ENCODE data around the gene PCSK6.

Gene PCSK6

DNA sequence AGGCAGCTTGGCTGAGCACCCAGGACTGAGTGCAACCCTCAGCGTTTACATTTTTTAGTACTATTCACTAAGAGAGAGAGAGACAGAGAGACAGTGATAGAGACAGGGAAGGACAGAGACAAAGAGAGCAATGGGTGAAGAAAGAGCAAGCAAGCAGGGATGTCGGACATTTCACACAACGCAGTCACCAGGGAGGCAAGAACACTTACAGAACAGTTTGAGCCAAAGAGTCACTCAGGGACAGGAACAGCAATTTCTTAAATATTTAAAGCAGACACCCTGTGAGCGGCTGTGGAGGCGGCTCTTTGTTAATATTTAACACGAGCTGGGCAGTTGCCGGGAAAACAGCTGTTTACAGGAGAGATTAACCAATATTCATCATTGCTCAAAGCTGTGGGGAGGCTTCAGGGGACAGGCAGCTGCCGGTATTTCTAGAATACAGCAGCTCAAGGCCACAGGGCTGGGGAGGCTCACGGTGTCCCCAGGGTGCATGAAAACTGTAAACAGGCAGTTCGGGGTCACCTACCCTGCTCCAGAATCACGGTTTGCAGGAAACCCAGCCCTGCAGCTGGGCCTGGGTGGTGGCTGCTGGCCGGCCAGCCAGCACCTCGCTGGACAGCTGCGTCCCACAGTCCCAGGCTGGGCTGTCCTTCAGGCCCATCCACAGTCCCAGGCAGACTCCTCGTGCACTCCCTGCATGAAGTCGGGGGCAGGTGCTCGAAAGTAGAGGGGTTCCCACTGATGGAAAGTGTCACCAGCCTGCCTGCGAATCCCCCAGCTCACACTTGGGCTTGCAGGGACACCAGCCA is 38.8 kb upstream of the PCSK6 start:
- DNase-seq (ENCODE audit: low spot score in 2 of 2), result no peak
- no peak for ATAC-seq
- no peaks in the 10 kb centered on the region for H3K4me1 Mint-ChIP-seq
- H3K27ac Mint-ChIP-seq, result peak overlapping the region; percentile 2
- H3K36me3 Mint-ChIP-seq, result no peaks in the 10 kb centered on the region
- H3K4me3 Mint-ChIP-seq, result no peak overlapping the region
- no peaks in the 10 kb centered on the region for H3K9me3 Mint-ChIP-seq

DNA sequence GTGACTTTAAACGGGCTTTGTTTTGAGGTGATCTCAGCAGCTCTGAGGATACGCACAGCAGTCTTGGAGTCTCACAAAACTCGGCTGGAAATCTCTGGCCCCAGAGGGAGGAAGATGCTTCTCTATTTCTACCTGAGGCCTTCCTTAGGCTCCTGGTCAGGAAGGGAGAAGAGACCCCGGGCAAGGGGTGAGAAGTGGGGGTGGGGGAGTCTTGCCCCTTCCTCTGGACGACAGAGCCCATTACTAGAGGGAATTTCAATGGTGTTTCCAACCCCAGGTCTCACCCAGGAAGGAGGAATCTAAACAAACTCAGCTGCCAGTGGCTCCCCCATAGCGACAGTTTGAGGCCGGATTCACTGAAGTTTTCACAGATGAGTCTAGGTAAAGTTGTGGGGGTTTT is 37.4 kb upstream of the PCSK6 start:
- Mint-ChIP-seq H3K27ac (no peak overlapping the region), H3K36me3 (no peaks in the 10 kb centered on the region), H3K4me3 (no peak overlapping the region), H3K4me1 (no peaks in the 10 kb centered on the region), H3K9me3 (no peaks in the 10 kb centered on the region)
- DNase-seq (ENCODE audit: low spot score in 2 of 2), result no peak
- no peak for ATAC-seq

DNA sequence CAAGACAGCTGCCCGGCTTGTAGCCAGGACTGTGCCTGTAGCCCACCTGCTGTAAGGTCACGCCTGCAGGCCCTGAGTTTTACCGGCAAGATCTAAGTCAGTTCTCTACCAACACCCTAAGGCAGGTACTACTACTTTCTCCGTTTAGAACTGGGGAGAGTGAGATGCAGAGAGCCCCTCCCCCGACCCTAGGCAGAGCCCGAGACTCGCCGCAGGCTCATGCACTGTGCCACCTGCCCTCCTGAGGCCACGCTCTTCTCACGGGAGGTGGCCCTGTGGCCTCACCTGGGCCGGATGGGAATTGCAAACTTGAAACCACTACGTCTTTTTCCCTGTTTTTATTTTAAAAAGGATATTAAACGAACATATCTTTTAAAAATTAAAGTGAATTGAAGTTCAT is 36.9 kb upstream of the PCSK6 start:
- DNase-seq (ENCODE audit: low spot score in 2 of 2) (no peak), ATAC-seq (no peak)
- Mint-ChIP-seq H3K9me3 (no peaks in the 10 kb centered on the region), H3K27ac (no peak overlapping the region), H3K4me1 (no peaks in the 10 kb centered on the region), H3K36me3 (no peaks in the 10 kb centered on the region), H3K4me3 (no peak overlapping the region)

DNA sequence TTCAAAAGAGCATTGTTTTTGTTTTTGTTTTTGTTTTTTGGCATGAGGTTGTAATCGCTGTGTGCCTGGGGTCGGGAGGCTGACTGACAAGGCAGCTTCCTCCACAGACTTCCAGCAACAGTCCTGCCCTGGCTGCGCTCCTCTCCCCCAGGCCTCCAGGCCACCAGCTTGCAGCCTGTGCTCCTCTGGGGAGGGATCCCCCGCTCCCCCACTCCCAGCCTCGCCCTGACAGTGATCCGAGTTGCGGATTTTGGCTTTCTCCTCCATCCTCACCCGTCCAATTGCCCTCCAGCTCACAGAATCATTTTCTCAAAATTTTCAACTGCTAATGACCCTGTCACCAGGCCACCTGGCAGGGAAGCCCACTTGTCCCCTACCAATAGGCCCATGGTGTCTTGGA is 36.5 kb upstream of the PCSK6 start:
- no peak overlapping the region for H3K4me3 Mint-ChIP-seq
- no peaks in the 10 kb centered on the region for H3K4me1 Mint-ChIP-seq
- ATAC-seq, result no peak
- H3K36me3 Mint-ChIP-seq, result no peaks in the 10 kb centered on the region
- H3K9me3 Mint-ChIP-seq, result no peaks in the 10 kb centered on the region
- no peak for DNase-seq (ENCODE audit: low spot score in 2 of 2)
- H3K27ac Mint-ChIP-seq, result no peak overlapping the region

DNA sequence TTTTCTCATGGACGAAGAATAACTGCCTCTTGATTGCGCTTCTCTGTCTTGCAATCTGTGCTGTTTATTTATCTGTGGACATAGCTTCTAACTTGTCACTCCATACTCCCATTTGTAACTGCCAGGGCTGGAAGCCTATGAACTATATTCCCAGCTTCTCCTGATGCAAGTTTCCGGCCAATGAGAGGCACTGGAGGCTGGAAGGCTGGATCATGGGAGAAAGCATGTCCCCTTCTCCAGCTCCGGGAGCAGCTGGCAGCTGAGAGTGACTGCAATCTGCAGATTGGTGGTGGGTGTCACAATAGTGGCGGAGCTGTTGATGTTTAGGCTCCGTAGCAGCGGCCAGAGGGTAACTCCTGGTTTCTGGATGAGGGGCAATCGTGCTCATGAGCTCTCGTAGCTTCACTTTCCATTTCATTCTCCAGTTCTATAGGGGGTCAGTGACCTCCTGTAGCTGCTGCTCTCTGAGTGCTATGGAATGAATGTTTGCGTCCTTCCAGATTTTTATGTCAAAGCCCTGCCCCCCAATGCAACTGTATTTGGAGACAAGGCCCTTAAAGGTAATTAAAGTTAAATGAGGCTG is 35.7 kb upstream of the PCSK6 start:
- H3K9me3 Mint-ChIP-seq, result no peaks in the 10 kb centered on the region
- H3K4me3 Mint-ChIP-seq, result no peak overlapping the region
- no peaks in the 10 kb centered on the region for H3K4me1 Mint-ChIP-seq
- no peak overlapping the region for H3K27ac Mint-ChIP-seq
- ATAC-seq (no peak), DNase-seq (ENCODE audit: low spot score in 2 of 2) (no peak)
- H3K36me3 Mint-ChIP-seq, result no peaks in the 10 kb centered on the region

DNA sequence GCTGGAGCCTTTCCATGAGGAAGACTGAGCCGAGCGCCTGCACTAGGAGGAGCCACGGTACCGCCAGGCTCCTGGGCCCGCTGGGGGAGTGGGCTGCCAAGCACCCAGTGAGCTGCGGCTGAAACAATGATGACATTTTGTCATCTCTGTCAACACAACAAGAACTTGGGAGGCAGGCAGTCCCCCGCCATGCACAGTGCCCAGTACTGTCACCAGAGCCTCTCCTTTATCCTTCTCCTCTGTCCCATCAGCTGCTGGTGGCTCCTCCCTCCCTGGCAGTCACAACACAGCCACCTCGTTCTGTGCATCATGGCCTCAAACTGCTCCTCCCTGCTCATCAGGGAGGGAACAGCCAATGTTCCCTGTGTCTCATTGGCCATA is 34.0 kb upstream of the PCSK6 start:
- Mint-ChIP-seq H3K9me3 (peaks cover 6% of the 10 kb centered on the region), H3K4me1 (no peaks in the 10 kb centered on the region), H3K36me3 (no peaks in the 10 kb centered on the region), H3K27ac (no peak overlapping the region), H3K4me3 (no peak overlapping the region)
- ATAC-seq, result no peak
- DNase-seq (ENCODE audit: low spot score in 2 of 2), result peak in 1 of 2 donors; percentile 42

DNA sequence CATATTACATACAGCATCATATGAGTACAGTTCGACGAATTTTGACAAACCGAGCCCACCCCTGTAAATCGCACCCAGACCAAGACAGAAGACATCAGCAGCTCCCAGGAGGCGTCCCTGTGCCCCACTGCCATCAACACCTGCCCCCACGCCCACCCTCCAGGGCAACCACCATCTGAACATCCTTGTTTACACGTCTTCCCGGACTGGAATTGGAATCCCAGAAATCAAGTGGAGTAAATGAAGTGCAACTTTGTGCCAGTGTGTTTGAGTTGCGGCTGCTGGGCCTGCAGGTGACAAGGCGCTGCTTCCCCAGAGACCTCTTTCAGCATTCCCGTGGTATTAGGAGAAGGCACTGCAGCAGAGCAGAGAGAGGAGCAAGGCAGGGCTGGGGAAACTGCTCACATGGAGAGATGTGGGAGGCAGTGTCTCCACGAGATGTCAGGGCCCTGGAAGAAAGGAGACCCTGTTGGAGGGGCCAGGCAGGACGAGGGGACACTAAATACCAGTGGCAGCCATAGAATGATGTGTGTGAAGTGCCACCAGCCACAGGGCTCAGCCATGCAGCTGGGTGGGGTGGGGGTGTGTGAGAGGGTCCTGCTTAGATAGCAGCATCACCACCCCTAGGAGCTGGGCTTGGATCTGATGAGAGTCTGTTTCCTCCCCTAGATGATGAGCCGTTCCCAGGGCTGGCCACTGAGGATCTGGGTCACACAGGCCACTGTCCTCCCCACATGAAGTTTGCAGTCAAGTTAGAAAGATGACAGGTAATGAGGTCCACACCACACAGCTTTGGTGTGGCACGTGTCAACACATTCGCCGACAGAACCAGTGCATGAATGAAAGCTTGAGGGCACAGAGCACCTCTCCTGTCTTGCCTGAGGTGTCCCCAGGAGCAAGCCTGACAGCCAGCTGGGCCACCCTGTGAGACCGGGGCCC is 33.4 kb upstream of the PCSK6 start:
- Mint-ChIP-seq H3K4me1 (no peaks in the 10 kb centered on the region), H3K9me3 (peaks cover 11% of the 10 kb centered on the region), H3K27ac (no peak overlapping the region), H3K4me3 (no peak overlapping the region), H3K36me3 (no peaks in the 10 kb centered on the region)
- ATAC-seq (no peak), DNase-seq (ENCODE audit: low spot score in 2 of 2) (no peak)

DNA sequence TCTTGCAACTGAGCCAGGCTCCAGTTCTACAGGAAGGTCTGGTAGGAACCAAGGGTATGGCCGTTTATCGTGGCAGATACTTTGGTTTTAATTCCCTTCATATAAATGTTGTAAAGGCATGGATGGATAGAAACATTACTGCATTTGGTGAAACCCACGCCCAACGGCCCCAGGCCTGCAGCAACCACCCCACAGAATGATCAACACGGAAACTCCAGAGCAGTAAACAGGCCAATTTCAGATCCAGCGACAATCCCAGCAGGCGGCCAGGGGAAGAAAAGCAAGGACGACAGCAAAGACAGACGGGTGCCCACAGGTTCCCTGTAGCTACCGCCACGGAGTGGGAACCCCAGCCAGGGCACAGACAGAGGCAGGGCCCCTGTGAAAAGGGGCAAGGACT is 32.6 kb upstream of the PCSK6 start:
- Mint-ChIP-seq H3K4me3 (no peak overlapping the region), H3K27ac (no peak overlapping the region), H3K9me3 (peaks cover 12% of the 10 kb centered on the region), H3K4me1 (no peaks in the 10 kb centered on the region), H3K36me3 (no peaks in the 10 kb centered on the region)
- DNase-seq (ENCODE audit: low spot score in 2 of 2) (no peak), ATAC-seq (no peak)

DNA sequence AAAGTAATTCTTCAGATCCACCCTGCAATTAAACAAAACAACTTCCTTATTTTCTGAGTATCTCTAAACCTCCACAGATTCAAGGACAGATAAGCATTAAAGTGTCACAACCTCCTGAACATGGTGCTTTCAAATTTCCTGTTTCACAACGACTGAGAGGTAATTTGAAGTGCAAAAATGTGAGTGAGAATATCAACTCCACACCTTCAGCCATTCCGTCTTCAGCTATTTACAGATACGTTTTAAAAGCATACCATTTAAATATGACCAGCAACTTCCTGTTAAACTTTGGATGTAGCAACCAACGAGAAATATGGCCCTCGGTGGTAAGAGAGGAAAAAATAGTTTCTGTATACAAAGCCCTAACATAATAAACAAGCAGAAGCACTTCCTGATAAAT is 32.1 kb upstream of the PCSK6 start:
- Mint-ChIP-seq H3K9me3 (peaks cover 14% of the 10 kb centered on the region), H3K4me3 (no peak overlapping the region), H3K4me1 (no peaks in the 10 kb centered on the region), H3K27ac (no peak overlapping the region), H3K36me3 (no peaks in the 10 kb centered on the region)
- ATAC-seq, result no peak
- DNase-seq (ENCODE audit: low spot score in 2 of 2), result no peak

DNA sequence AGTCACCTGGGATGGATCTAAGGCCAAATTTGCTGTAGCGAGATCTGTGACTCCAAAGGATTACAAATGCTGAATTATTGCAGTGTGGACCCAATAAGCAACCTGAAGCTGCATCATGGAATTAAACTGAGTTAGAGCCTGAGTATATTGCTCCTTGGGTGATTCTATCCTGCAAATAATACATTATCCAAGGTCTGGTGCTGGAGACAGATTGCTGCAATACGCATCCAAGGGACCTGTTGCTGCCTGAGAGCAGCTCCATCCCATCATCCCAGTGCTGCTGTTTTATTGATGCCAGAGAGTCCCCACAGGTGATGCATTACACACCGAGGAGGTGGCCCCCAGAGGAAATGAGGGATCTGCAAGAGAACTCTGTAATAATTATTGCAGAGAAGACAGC is 31.6 kb upstream of the PCSK6 start:
- H3K9me3 Mint-ChIP-seq, result peaks cover 15% of the 10 kb centered on the region

DNA sequence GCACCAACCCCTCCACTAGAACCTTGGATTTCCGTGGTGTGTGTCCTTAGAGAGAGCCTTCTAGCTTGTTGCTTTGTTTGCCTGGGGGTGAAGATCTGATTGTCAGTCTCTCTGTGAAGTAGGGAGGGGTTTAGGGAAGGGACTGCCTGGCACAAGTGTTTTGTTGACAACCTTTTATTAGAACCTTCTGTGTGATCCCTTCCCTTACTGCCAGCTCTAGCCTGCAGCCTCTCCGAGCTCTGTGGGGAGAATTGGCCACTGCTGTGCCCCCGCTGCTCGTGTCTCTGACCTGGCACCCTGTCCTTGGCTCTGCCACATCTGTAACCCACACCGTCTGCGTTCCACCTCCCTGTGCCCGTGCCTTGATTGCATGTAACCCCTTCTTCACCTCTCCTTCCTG is 30.9 kb upstream of the PCSK6 start:
- H3K27ac Mint-ChIP-seq, result no peak overlapping the region
- ATAC-seq (no peak), DNase-seq (ENCODE audit: low spot score in 2 of 2) (no peak)
- H3K4me3 Mint-ChIP-seq, result no peak overlapping the region
- peaks cover 21% of the 10 kb centered on the region for H3K9me3 Mint-ChIP-seq
- no peaks in the 10 kb centered on the region for H3K4me1 Mint-ChIP-seq
- H3K36me3 Mint-ChIP-seq, result no peaks in the 10 kb centered on the region

More for the DNA sequence above, 31.6 kb upstream of the PCSK6 start:
- DNase-seq (ENCODE audit: low spot score in 2 of 2), result no peak
- Mint-ChIP-seq H3K4me3 (no peak overlapping the region), H3K27ac (no peak overlapping the region), H3K4me1 (no peaks in the 10 kb centered on the region), H3K36me3 (no peaks in the 10 kb centered on the region)
- ATAC-seq, result no peak

DNA sequence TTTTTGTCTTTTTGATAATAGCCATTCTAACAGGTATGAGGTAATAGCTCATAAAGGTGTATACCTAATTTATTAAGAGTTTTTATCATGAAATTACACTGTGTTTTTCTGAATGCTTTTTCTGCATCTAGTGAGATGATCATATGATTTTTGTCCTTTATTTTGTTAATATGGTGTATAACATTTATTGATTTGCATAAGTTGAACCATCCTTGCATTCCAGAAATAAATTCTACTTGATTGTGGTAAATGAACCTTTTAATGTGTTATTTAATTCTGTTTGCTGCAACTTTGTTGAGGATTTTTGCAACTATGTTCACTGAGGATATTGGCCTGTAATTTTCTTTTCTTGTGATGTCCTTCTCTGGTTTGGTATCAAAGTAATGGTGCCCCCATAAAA is 28.0 kb upstream of the PCSK6 start:
- Mint-ChIP-seq H3K4me3 (no peak overlapping the region), H3K9me3 (peaks cover 21% of the 10 kb centered on the region)
- no peak for ATAC-seq

DNA sequence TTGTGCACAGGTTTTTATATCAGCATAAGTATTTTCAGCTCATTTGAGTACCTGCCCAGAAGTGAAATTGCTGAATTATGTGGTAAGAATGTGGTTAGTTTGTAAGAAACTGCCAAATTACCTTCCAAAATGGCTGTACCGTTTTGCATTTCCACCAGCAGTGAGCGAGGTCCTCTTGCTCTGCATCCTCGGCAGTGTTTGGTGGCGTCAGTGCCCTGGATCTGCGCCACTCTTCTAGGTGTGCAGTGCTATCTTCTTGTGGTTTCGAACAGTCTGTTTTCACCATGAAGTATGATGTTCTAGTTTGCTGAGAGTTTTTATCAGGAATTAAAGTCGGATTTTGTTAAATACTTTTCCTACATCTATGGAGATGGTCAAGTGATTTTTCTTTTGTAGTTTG is 24.8 kb upstream of the PCSK6 start:
- no peak overlapping the region for H3K4me3 Mint-ChIP-seq

More for the DNA sequence above, 28.0 kb upstream of the PCSK6 start:
- H3K4me1 Mint-ChIP-seq, result no peaks in the 10 kb centered on the region
- no peak for DNase-seq (ENCODE audit: low spot score in 2 of 2)
- no peaks in the 10 kb centered on the region for H3K36me3 Mint-ChIP-seq
- no peak overlapping the region for H3K27ac Mint-ChIP-seq

DNA sequence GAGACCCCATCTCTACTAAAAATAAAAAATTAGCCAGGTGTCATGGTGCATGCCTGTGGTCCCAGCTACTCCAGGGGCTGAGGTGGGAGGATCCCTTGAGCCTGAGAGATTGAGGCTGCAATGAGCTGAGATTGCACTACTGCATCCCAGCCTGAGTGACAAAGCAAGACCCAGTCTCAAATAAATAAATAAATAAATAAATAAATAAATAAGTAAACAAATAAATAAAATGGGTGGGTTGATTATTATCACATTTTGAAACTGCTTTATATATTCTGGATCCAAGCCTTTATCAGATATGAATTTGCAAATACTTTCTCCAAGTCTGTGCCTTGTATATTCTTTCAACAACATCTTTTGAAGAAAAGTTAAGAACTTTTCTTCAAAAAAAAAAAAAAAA is 22.2 kb upstream of the PCSK6 start:
- H3K9me3 Mint-ChIP-seq, result peaks cover 9% of the 10 kb centered on the region
- DNase-seq (ENCODE audit: low spot score in 2 of 2) (no peak), ATAC-seq (no peak)
- H3K4me3 Mint-ChIP-seq, result no peak overlapping the region
- no peaks in the 10 kb centered on the region for H3K4me1 Mint-ChIP-seq
- H3K36me3 Mint-ChIP-seq, result no peaks in the 10 kb centered on the region
- no peak overlapping the region for H3K27ac Mint-ChIP-seq

More for the DNA sequence above, 24.8 kb upstream of the PCSK6 start:
- H3K27ac Mint-ChIP-seq, result no peak overlapping the region
- DNase-seq (ENCODE audit: low spot score in 2 of 2) (no peak), ATAC-seq (no peak)
- no peaks in the 10 kb centered on the region for H3K4me1 Mint-ChIP-seq
- no peaks in the 10 kb centered on the region for H3K36me3 Mint-ChIP-seq
- H3K9me3 Mint-ChIP-seq, result peaks cover 15% of the 10 kb centered on the region

DNA sequence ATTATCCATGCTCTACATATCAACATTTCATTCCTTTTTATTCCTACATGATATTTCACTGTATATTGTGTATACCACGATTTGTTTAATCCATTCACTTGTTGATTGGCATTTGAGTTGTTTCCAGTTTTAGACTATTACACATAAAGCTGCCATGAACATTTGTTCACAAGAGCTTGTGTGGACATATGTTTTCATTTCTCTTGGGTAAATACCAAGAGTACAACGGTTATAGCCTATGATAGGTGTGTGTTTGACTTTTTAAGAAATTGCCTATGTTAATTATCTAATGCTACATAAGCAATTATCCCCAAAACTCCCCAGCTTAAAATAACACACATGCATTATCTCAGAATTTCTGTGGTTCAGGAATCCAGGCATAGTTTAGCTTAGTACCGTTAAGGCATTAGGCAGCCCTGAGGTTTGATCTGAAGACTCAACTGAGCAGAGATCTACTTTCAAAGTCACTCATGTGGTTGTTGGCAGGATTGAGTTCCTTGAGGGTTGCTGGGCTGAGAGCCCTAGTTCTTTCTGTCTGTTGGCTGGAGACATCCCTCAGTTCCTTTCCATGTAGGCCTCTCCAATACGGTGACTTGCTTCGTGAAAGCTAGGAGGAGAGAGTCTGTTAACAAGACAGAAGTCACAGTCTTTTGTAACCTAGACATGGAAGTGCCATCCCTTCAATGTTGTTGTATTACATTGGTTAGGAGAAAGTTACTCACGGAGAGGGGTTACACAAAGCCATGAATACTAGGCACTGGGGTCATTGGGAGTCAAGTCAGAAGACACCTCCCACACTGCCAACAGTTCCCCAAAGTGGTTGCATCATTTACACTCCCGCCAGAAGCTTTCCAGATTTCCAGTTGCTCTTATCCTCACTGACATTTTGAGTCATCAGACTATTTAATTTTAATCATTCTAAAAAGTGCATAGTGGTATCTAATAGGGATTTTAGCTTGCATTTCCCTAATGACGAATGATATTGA is 21.0 kb upstream of the PCSK6 start:
- H3K4me1 Mint-ChIP-seq, result peaks cover 7% of the 10 kb centered on the region
- no peaks in the 10 kb centered on the region for H3K36me3 Mint-ChIP-seq
- no peaks in the 10 kb centered on the region for H3K9me3 Mint-ChIP-seq
- no peak for ATAC-seq
- H3K4me3 Mint-ChIP-seq, result no peak overlapping the region
- no peak for DNase-seq (ENCODE audit: low spot score in 2 of 2)
- H3K27ac Mint-ChIP-seq, result no peak overlapping the region

Measured in stimulated activated effector memory CD8-positive, alpha-beta T cell treated with anti-CD3 and anti-CD28 coated beads, Interleukin-12 subunit alpha, Interleukin-12 subunit beta, amount 100 ng/mL, for 72 hours (primary cell).